Mucosa of stomach (tissue), 1 donor: ENCODE measurements around the gene TRNP1.

Source experiments
- H3K27me3 ChIP-seq: one replicate; pipeline ENCODE4 v1.7.0; 2013; ENCODE audit warnings: mild to moderate bottlenecking, low read length; ENCODE audit not compliant: control insufficient read depth, insufficient read depth
- H3K36me3 ChIP-seq: one replicate; pipeline ENCODE4 v1.7.0; 2013; ENCODE audit warnings: low read length; ENCODE audit not compliant: control insufficient read depth, insufficient read depth
- H3K4me1 ChIP-seq: one replicate; pipeline ENCODE4 v1.7.0; 2013; ENCODE audit warnings: mild to moderate bottlenecking, low read length; ENCODE audit not compliant: control insufficient read depth, insufficient read depth
- H3K4me3 ChIP-seq: one replicate; pipeline ENCODE4 v1.7.0; 2013; ENCODE audit warnings: low read length
- H3K9ac ChIP-seq: one replicate; pipeline ENCODE4 v1.7.0; 2013; ENCODE audit warnings: mild to moderate bottlenecking, low read length, moderate library complexity
- H3K9me3 ChIP-seq: one replicate; pipeline ENCODE4 v1.7.0; 2013; ENCODE audit warnings: mild to moderate bottlenecking, low read length, moderate library complexity; ENCODE audit not compliant: control insufficient read depth
- donor health status: Pancreatic carcinoma.

The TRNP1 gene

GRCh38 chr1:26998429-26999300 is 5.2 kb downstream of the TRNP1 start:
- no peaks in the 10 kb centered on the region for H3K9me3 ChIP-seq
- no peak overlapping the region for H3K4me3 ChIP-seq
- peak overlapping the region; percentile 33 for H3K9ac ChIP-seq
- peaks cover 27% of the 10 kb centered on the region for H3K36me3 ChIP-seq
- H3K4me1 ChIP-seq = peaks cover 57% of the 10 kb centered on the region
- no peaks in the 10 kb centered on the region for H3K27me3 ChIP-seq

DNA sequence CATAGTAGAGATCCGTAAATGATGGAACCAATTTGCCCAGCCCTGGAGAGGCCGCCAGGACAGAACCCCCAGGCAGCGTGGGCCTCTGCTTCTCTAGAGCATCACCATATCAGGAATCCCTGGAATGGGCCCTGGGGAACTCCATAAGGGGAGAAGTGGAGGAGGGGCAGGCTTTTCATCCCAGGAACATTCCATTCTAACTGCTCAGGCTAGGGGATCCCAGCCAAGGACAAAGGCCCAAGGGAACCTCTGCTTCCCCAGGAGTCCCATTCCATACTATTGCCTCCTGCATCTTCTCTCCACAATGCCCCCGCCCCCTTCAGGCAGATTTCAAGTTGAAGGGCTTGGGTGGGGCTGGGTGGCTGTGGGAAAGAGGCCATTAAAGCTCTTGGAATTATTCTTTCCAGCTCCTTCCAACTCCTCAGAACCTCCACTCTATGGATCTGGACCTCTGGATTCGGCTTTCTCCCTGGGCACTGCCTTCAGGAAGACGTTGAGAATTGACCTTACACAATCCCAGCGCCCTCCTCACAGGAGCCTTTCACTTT is 6.0 kb downstream of the TRNP1 start:
- Histone ChIP-seq H3K9me3 (no peaks in the 10 kb centered on the region), H3K36me3 (peaks cover 27% of the 10 kb centered on the region), H3K27me3 (no peaks in the 10 kb centered on the region), H3K4me3 (no peak overlapping the region), H3K9ac (peak overlapping the region; percentile 16), H3K4me1 (peaks cover 64% of the 10 kb centered on the region)

DNA sequence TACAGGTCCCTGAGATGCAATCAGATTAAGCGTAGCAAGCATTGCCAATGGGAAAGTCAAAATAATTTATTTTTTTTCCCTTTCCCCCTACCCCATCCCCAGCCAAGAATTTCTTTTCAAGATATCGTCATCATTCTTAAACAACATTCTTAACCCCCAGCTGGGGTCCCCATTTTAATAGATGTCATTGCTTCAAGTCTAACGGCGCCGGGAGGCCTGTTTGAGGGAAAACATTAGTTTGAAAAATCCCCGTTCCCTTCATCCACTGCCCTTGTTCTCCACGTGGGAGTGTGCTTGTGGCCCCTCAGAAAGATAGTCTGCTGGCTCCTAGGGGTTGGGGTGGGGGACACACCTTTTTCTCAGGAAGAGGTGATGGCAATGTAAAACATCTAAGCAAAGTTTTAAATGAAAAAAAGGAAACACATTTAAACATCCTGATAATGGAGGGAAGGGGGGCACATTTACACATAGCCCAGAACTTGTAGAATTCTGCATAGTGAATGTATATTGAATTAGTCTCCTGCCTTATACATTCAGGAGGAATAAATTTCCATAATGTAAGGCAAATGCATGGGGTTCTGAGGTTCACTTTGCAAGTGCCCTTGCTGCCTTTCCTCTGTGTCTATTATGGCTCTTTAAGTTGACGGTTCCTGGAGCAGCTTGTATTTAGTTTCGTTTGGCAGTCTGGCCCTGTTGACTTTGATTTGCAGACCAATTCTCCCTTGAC is 6.8 kb downstream of the TRNP1 start:
- H3K4me3 ChIP-seq = no peak overlapping the region
- no peaks in the 10 kb centered on the region for H3K27me3 ChIP-seq
- H3K9me3 ChIP-seq = no peaks in the 10 kb centered on the region
- H3K9ac ChIP-seq = peak overlapping the region; percentile 16
- peaks cover 67% of the 10 kb centered on the region for H3K4me1 ChIP-seq
- peaks cover 22% of the 10 kb centered on the region for H3K36me3 ChIP-seq

DNA sequence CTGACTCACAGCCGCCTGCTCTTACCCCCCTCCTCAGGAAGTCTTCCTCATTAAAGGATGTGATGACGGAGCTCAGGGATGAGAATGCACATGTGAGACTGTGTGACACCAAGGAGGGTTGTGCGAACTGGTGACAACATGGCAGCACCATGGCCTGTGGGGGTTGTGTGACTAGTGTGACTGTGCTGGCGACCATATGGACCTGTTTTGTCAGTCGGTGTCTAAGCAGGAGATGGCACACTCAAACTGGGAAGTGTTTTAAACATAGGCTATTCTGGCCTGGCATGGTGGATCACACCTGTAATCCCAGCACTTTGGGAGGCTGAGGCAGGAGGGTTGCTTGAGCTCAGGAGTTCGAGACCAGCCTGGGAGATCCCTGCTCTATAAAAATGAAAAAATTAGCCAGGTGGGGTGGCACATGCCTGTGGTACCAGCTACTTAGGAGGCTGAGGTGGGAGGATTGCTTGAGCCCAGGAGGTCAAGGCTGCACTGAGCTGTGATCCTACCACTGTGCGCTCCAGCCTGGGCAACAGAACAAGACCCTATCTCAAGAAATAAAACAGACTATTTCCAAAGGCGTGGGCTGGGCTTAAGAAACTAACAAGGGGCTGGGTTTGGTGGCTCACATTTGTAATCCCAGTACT is 7.4 kb downstream of the TRNP1 start:
- no peaks in the 10 kb centered on the region for H3K27me3 ChIP-seq
- H3K4me3 ChIP-seq = no peak overlapping the region
- peaks cover 73% of the 10 kb centered on the region for H3K4me1 ChIP-seq
- H3K9ac ChIP-seq = no peak overlapping the region
- H3K9me3 ChIP-seq = no peaks in the 10 kb centered on the region
- peaks cover 15% of the 10 kb centered on the region for H3K36me3 ChIP-seq

DNA sequence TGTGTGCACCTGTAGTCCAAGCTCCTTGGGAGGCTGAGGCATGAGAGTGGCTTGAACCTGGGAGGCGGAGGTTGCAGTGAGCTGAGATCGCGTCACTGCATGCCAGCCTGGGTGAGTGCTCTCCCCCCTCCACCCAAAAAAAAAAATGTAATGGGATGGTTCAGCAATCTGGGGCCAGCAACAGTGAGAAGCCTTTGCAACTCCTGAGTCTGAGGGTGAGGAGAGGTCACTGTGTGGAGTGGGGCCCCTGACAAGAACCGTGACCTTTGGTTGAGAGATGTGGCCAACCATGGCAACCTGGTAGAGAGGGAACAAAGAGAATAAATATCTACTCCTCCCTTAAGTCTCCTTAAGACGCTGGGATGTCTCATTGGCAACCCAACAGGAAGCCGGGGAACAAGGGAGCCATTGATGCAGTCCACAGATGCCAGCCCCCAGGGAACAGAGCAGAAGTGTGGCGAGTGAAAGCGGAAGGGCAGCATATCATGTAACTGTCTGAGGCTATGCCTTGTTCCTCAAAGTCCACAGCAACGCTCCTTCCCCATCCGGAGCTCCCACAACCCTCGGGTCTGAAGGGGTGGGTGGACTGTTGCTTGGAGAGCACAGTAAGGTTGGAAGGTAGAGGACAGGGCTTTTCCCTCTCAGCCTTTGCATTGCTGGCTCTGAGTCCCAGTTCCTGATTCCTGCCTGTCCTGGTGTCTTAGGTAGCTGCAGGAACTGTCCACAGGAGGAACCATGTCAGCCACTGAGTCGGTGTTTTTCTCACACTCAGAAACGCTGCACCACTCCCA is 8.3 kb downstream of the TRNP1 start:
- Histone ChIP-seq H3K36me3 (peaks cover 11% of the 10 kb centered on the region), H3K9me3 (no peaks in the 10 kb centered on the region), H3K9ac (no peak overlapping the region), H3K4me1 (peaks cover 73% of the 10 kb centered on the region), H3K4me3 (no peak overlapping the region), H3K27me3 (no peaks in the 10 kb centered on the region)

DNA sequence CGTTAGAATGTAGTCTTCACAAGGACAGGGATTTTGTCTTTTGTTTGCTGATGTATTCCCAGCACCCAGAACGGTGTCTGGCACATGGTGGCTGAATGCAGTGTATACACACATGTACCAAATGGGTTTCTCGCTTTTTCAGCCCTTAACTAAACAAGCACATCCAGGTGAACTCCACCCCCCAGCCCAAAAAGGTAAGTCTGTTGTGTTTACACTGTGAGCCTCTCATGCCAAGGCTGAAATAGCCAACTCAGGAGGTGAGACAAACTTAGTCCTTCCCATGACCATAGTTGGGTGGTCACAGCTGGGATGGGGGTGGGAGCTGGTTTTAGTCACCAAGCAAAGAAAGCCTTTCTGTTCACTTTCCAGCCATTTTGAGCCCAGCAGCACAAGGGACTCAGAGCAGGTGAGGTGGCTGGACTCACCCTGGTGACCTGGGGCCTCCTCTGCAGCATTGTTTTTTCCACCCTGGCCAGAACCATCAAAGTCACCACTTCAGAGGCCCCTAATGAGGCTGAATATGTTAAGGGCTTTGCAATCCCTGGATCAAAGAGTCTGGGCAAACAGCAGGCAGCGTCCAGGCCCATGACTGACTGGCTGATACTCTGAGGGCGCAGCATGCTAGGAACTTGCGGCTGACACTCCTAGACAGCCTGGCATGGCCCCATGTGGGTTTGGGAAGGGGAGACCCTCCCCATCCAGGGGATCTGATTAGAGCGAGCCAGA is 10.4 kb downstream of the TRNP1 start:
- H3K9ac ChIP-seq = peak overlapping the region; percentile 12
- peaks cover 68% of the 10 kb centered on the region for H3K4me1 ChIP-seq
- no peaks in the 10 kb centered on the region for H3K9me3 ChIP-seq
- H3K27me3 ChIP-seq = no peaks in the 10 kb centered on the region
- H3K36me3 ChIP-seq = peaks cover 6% of the 10 kb centered on the region
- H3K4me3 ChIP-seq = no peak overlapping the region

GRCh38 chr1:27004471-27005165 is 11.1 kb downstream of the TRNP1 start:
- Histone ChIP-seq H3K9ac (peak overlapping the region; percentile 12), H3K9me3 (no peaks in the 10 kb centered on the region), H3K36me3 (peaks cover 6% of the 10 kb centered on the region), H3K4me1 (peaks cover 68% of the 10 kb centered on the region), H3K27me3 (no peaks in the 10 kb centered on the region), H3K4me3 (no peak overlapping the region)

- peaks cover under 1% of the 10 kb centered on the region for H3K36me3 ChIP-seq
- H3K4me3 ChIP-seq = no peak overlapping the region
- peaks cover 68% of the 10 kb centered on the region for H3K4me1 ChIP-seq
- H3K27me3 ChIP-seq = no peaks in the 10 kb centered on the region
- no peaks in the 10 kb centered on the region for H3K9me3 ChIP-seq
- no peak overlapping the region for H3K9ac ChIP-seq
Observed at GRCh38 chr1:27005166-27005530, 11.7 kb downstream of the TRNP1 start.

- no peaks in the 10 kb centered on the region for H3K27me3 ChIP-seq
- H3K9me3 ChIP-seq = no peaks in the 10 kb centered on the region
- H3K36me3 ChIP-seq = no peaks in the 10 kb centered on the region
- H3K9ac ChIP-seq = no peak overlapping the region
- peaks cover 70% of the 10 kb centered on the region for H3K4me1 ChIP-seq
- H3K4me3 ChIP-seq = no peak overlapping the region
Observed at GRCh38 chr1:27005648-27006496, 12.4 kb downstream of the TRNP1 start.

GRCh38 chr1:27006683-27007082 is 13.2 kb downstream of the TRNP1 start:
- Histone ChIP-seq H3K4me3 (no peak overlapping the region), H3K4me1 (peaks cover 66% of the 10 kb centered on the region), H3K9me3 (no peaks in the 10 kb centered on the region), H3K36me3 (no peaks in the 10 kb centered on the region), H3K27me3 (no peaks in the 10 kb centered on the region), H3K9ac (no peak overlapping the region)
